Ascending aorta (tissue), 2 donors: ENCODE results near the gene FBXW11. TPM values are rescaled to one million over a fixed set of nuclear protein-coding genes. Genes with fewer than 3 reads are reported as not detected.

Experiments
- DNase-seq, 2 donors: peaks; one replicate each; pipeline ENCODE4 v3.0.0-alpha.2; 2019; ENCODE audit warnings: low spot score in 2 of 2
- H3K27ac ChIP-seq, 2 donors: fragments of 200-600 bp; sonication (generic); one replicate each; pipeline ENCODE4 v1.5.1; 2016 to 2017; ENCODE audit warnings: mild to moderate bottlenecking in 1 of 2
- H3K27me3 ChIP-seq: fragments of 200-600 bp; sonication (generic); one replicate; pipeline ENCODE4 v1.5.1; 2017
- H3K36me3 ChIP-seq, 2 donors: fragments of 200-600 bp; sonication (generic); one replicate each; pipeline ENCODE4 v1.5.1; 2016
- H3K4me1 ChIP-seq, 2 donors: fragments of 200-600 bp; sonication (generic); one replicate each; pipeline ENCODE4 v1.5.1; 2016 to 2017; ENCODE audit warnings: mild to moderate bottlenecking in 1 of 2
- H3K4me3 ChIP-seq, 2 donors: fragments of 200-600 bp; sonication (generic); one replicate each; pipeline ENCODE4 v1.5.1; 2016 to 2017; ENCODE audit warnings: mild to moderate bottlenecking in 1 of 2
- H3K9me3 ChIP-seq, 2 donors: fragments of 200-600 bp; sonication (generic); one replicate each; pipeline ENCODE4 v1.5.1; 2016
- intact Hi-C: fragments of 100-400 bp; cut with DNase I; formaldehyde crosslinking; loops from one replicate; pipeline ENCODE4 v1.15.1; 2023
- total RNA-seq: library from RNA; depleted of rRNA; stranded (reverse); fragments of >200 nt; gene quantifications from one replicate; pipeline ENCODE4 v1.1.0, GENCODE V29; 2016
- TF ChIP-seq, protein P1 (sequence below), 3 experiments: fragments of 200-600 bp in 2 of 3; fragments of 450-650 bp in 1 of 3; sonication (generic) in 2 of 3; IDR thresholded peaks; one replicate each; pipeline ENCODE4 v1.5.1; 2016 to 2019; ENCODE audit warnings: antibody characterized with exemption in 3 of 3, mild to moderate bottlenecking in 1 of 3, moderate library complexity in 1 of 3

Gene FBXW11
- total RNA-seq, 1 donor from 2014 or later, result 34.6 TPM

DNA sequence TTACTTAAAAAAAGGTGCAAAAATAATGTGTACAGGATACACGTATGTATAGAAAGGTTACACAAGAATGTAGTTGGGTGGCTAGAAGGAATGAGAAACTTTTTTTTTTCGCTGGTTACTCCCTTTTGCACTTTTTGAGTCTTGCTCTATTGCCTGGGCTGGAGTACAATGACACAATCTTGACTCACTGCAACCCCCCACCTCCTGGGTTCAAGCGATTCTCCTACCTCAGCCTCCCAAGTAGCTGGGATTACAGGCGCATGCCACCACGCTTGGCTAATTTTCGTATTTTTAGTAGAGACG is 15.8 kb downstream of the FBXW11 start:
- Histone ChIP-seq H3K36me3 (peaks cover 5 to 10% of the 10 kb centered on the region in 2 donors), H3K9me3 (no peaks in the 10 kb centered on the region), H3K4me3 (no peak overlapping the region), H3K27me3 (no peaks in the 10 kb centered on the region), H3K4me1 (no peaks in the 10 kb centered on the region), H3K27ac (no peak overlapping the region)
- TF ChIP-seq, protein P1, sequence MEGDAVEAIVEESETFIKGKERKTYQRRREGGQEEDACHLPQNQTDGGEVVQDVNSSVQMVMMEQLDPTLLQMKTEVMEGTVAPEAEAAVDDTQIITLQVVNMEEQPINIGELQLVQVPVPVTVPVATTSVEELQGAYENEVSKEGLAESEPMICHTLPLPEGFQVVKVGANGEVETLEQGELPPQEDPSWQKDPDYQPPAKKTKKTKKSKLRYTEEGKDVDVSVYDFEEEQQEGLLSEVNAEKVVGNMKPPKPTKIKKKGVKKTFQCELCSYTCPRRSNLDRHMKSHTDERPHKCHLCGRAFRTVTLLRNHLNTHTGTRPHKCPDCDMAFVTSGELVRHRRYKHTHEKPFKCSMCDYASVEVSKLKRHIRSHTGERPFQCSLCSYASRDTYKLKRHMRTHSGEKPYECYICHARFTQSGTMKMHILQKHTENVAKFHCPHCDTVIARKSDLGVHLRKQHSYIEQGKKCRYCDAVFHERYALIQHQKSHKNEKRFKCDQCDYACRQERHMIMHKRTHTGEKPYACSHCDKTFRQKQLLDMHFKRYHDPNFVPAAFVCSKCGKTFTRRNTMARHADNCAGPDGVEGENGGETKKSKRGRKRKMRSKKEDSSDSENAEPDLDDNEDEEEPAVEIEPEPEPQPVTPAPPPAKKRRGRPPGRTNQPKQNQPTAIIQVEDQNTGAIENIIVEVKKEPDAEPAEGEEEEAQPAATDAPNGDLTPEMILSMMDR (IDR thresholded peaks at IDR 0.05), result no peak
- no peak for DNase-seq
- intact Hi-C loops, result no loop called here

DNA sequence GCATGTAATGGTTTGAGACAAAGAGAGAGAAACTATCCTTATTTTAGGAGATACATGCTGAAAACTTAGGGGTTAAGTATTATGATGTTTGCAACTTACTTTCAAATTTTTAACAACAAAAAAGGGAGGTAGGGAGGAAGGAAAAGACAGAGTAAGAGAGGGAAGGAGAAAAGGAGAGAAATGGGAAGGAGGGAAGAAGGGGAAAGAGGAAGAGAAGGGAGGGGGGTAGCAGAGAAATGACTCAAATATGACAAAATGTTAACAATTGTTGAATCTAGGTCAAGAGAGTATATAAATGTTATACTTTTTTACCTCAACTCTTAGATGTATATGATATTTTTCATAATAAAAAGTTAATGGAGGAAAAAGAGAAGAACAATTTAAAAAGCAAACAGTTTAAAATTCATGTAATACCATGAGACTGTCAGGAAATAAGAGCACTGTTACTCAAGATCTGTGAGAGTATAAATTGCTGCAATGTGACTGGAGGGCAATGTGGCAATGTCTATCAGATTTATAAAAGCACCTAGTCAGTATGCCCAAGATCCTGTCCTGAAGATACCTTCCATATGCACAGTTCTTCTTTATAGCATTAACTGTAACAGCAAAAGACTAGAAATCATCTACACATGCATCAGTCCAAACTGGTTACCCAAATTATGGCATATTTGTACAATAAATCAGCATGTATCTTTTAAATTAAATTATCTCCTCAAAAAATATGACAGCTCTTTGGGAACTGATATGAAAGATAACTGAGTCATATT is 16.3 kb downstream of the FBXW11 start:
- no peak for DNase-seq
- no peak overlapping the region for H3K4me3 ChIP-seq
- TF ChIP-seq, protein P1 (IDR thresholded peaks at IDR 0.05), result no peak
- no peaks in the 10 kb centered on the region for H3K27me3 ChIP-seq
- H3K9me3 ChIP-seq, result no peaks in the 10 kb centered on the region
- intact Hi-C loops, result no loop called here
- no peaks in the 10 kb centered on the region for H3K4me1 ChIP-seq
- peaks cover 5% of the 10 kb centered on the region in 2 donors for H3K36me3 ChIP-seq
- H3K27ac ChIP-seq, result no peak overlapping the region

DNA sequence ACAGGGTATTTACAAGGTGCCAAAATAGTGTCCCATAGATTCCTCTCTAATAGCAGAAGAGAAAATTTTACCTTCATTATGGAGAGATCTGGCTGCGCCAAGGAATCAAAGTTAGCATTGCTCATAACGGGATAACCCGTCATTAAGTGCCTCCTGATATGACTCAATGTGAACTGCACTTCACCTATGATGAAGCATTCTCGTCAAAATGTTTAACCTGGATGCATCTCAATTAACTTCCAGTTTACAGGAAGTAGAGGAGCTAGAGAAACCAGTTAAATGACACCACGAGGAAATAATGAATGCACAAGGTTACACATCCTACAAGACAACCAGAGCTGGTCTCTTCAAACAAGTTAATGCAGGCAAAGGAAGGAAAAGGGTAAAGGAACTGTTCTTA is 17.2 kb downstream of the FBXW11 start:
- no peak overlapping the region for H3K27ac ChIP-seq
- intact Hi-C loops, result no loop called here

DNA sequence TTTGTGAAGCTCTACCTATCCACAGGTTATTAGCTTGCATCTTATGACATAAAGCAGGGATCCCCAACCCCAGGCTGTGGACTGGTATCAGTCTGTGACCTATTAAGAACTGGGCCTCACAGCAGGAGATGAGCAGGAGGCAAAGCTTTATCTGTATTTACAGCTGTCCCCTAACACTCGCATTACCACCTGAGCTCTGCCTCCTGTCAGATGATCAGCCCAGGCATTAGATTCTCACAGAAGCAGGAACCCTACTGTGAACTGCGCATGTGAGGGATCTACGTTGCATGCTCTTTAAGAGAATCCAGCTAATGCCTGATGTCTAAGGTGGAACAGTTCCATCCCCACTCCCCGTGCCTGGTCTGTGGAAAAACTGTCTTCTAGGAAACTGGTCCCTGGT is 19.7 kb downstream of the FBXW11 start:
- Histone ChIP-seq H3K9me3 (no peaks in the 10 kb centered on the region), H3K36me3 (no peaks in the 10 kb centered on the region), H3K4me1 (no peaks in the 10 kb centered on the region), H3K27me3 (no peaks in the 10 kb centered on the region), H3K4me3 (no peak overlapping the region), H3K27ac (no peak overlapping the region)
- TF ChIP-seq, protein P1 (IDR thresholded peaks at IDR 0.05), result no peak
- no peak for DNase-seq
- intact Hi-C loops, result no loop called here

More for the DNA sequence above, 17.2 kb downstream of the FBXW11 start:
- H3K4me1 ChIP-seq, result no peaks in the 10 kb centered on the region
- TF ChIP-seq, protein P1 (IDR thresholded peaks at IDR 0.05), result no peak
- H3K4me3 ChIP-seq, result no peak overlapping the region
- H3K27me3 ChIP-seq, result no peaks in the 10 kb centered on the region
- no peaks in the 10 kb centered on the region for H3K9me3 ChIP-seq
- no peak for DNase-seq
- peaks cover 0 to 5% of the 10 kb centered on the region in 2 donors for H3K36me3 ChIP-seq

DNA sequence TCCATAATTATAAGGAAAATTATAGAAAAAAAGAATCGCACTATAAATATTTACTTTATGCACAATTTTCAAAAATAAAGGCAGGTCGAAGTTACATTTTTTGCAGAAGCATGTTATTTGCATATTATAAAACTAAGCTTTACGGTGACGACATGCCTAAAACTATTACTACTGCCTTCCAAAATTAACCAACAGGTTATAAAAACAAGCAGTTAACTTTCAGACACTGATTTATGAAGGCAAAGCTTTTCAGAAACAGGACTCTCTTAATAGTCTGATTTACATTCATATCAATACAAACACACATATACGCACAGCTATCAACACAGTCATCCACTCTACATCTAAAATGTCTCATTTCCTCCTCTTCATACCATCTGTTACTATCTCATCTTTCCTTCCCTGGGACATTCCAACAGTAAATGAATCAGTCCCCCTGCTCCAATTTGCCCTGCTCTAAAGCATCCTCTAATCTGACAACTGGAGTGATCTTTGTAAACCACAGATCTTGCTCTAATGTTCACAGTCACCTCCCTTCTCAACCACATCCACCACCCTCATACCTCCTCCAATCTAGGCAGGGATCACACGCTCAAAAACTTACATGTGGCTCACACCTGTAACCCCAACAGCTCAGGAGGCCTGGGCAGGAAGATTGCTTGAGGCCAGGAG is 21.6 kb downstream of the FBXW11 start:
- DNase-seq, result no peak
- H3K27ac ChIP-seq, result no peak overlapping the region
- H3K9me3 ChIP-seq, result peaks cover 8 to 11% of the 10 kb centered on the region in 2 donors
- H3K4me1 ChIP-seq, result no peaks in the 10 kb centered on the region
- TF ChIP-seq, protein P1 (IDR thresholded peaks at IDR 0.05), result no peak
- H3K27me3 ChIP-seq, result no peaks in the 10 kb centered on the region
- H3K36me3 ChIP-seq, result no peaks in the 10 kb centered on the region
- no peak overlapping the region for H3K4me3 ChIP-seq
- intact Hi-C loops, result no loop called here
